HEK293 (cell line): ENCODE measurements around the gene C2orf49.

Experiments
- CTCF ChIA-PET: fragments of 350-600 bp; formaldehyde crosslinking; extraction: SDS; loops from one replicate; lab custom pipeline; 2021; ENCODE audit warnings: antibody characterized with exemption; lab: Yijun Ruan, JAX
- POLR2A ChIA-PET: fragments of 300-600 bp; formaldehyde crosslinking; extraction: SDS; loops from one replicate; lab custom pipeline; 2020; ENCODE audit warnings: antibody characterized with exemption, inconsistent platforms; lab: Yijun Ruan, JAX
- H3K27ac ChIP-seq: fragments of 200-500 bp; sonication (Bioruptor generic); 2 replicates; pipeline ENCODE4 v1.5.1; 2014; ENCODE audit warnings: low read depth, low read length, control low read depth, inconsistent platforms; ENCODE audit errors: extremely low read depth
- H3K36me3 ChIP-seq, 2 experiments: fragments of 200-500 bp in 1 of 2; sonication (Bioruptor generic) in 1 of 2; 1 replicate in 1 of 2; 2 replicates in 1 of 2; pipeline ENCODE4 v1.5.1; 2014 to 2017; ENCODE audit warnings: inconsistent platforms in 2 of 2, low read length in 2 of 2; ENCODE audit not compliant: control insufficient read depth in 2 of 2, insufficient read depth in 1 of 2
- H3K4me1 ChIP-seq: fragments of 200-500 bp; sonication (Bioruptor generic); 2 replicates; pipeline ENCODE4 v1.5.1; 2014; ENCODE audit warnings: mild to moderate bottlenecking, low read length, inconsistent platforms; ENCODE audit not compliant: control insufficient read depth, insufficient read depth
- H3K4me3 ChIP-seq: 2 replicates; pipeline ENCODE4 v1.5.1; 2011; ENCODE audit warnings: low read depth, mild to moderate bottlenecking, control low read depth, low read length, moderate library complexity
- H3K9me3 ChIP-seq: fragments of 200-500 bp; sonication (Bioruptor generic); 2 replicates; pipeline ENCODE4 v1.5.1; 2014; ENCODE audit warnings: low read depth, low read length, inconsistent platforms; ENCODE audit not compliant: control insufficient read depth, insufficient read depth
- PRDM1 ChIP-seq: fragments of 450-650 bp; formaldehyde crosslinking; IDR thresholded peaks from 2 replicates; pipeline ENCODE4; 2016; ENCODE audit warnings: missing biosample characterization, missing genetic modification characterization
- SCRT2 ChIP-seq: fragments of 450-650 bp; formaldehyde crosslinking; IDR thresholded peaks from 2 replicates; pipeline ENCODE4 v1.5.1; 2016; ENCODE audit warnings: missing biosample characterization, missing genetic modification characterization
- ZNF133 ChIP-seq: fragments of 450-650 bp; formaldehyde crosslinking; IDR thresholded peaks from 2 replicates; pipeline ENCODE4 v1.5.1; 2016; ENCODE audit warnings: missing biosample characterization, missing genetic modification characterization
- ZNF148 ChIP-seq: fragments of 450-650 bp; formaldehyde crosslinking; IDR thresholded peaks from 2 replicates; pipeline ENCODE4 v1.5.0; 2017; ENCODE audit warnings: missing biosample characterization, missing genetic modification characterization, borderline replicate concordance
- ZNF155 ChIP-seq: fragments of 450-650 bp; formaldehyde crosslinking; IDR thresholded peaks from 2 replicates; pipeline ENCODE4 v1.5.1; 2016; ENCODE audit warnings: missing biosample characterization, missing genetic modification characterization
- ZNF302 ChIP-seq: fragments of 450-650 bp; formaldehyde crosslinking; IDR thresholded peaks from 2 replicates; pipeline ENCODE4 v1.5.1; 2016; ENCODE audit warnings: missing biosample characterization, missing genetic modification characterization, low read depth
- ZNF335 ChIP-seq: fragments of 450-650 bp; formaldehyde crosslinking; conservative IDR thresholded peaks from 2 replicates; pipeline ENCODE4 v1.5.1; 2016; ENCODE audit warnings: missing biosample characterization, missing genetic modification characterization
- ZNF423 ChIP-seq: fragments of 450-650 bp; formaldehyde crosslinking; IDR thresholded peaks from 2 replicates; pipeline ENCODE4 v1.5.1; 2016; ENCODE audit warnings: missing biosample characterization, missing genetic modification characterization
- ZNF426 ChIP-seq: fragments of 450-650 bp; formaldehyde crosslinking; IDR thresholded peaks from 2 replicates; pipeline ENCODE4 v1.5.1; 2017; ENCODE audit warnings: missing biosample characterization, missing genetic modification characterization, mild to moderate bottlenecking, inconsistent platforms, moderate library complexity
- ZNF571 ChIP-seq: fragments of 450-650 bp; formaldehyde crosslinking; IDR thresholded peaks from 2 replicates; pipeline ENCODE4 v1.5.0; 2017; ENCODE audit warnings: missing biosample characterization, missing genetic modification characterization
- ZNF776 ChIP-seq: fragments of 450-650 bp; formaldehyde crosslinking; IDR thresholded peaks from 2 replicates; pipeline ENCODE4 v1.5.0; 2017; ENCODE audit warnings: missing biosample characterization, missing genetic modification characterization, borderline replicate concordance
- TF ChIP-seq, protein P1 (sequence below): fragments of 450-650 bp; formaldehyde crosslinking; IDR thresholded peaks from 2 replicates; pipeline ENCODE4 v1.5.1; 2016; ENCODE audit warnings: missing biosample characterization, missing genetic modification characterization
- TF ChIP-seq, protein P2 (sequence below): IDR thresholded peaks from 2 replicates; pipeline ENCODE4 v1.6.1; 2011; ENCODE audit warnings: mild to moderate bottlenecking, low read depth, low read length, borderline replicate concordance
- TF ChIP-seq, protein P3 (sequence below): fragments of 450-650 bp; formaldehyde crosslinking; IDR thresholded peaks from 2 replicates; pipeline ENCODE4 v1.5.1; 2016; ENCODE audit warnings: missing biosample characterization, missing genetic modification characterization
- TF ChIP-seq, protein P4 (sequence below): fragments of 450-650 bp; formaldehyde crosslinking; IDR thresholded peaks from 2 replicates; pipeline ENCODE4 v1.5.1; 2016; ENCODE audit warnings: missing biosample characterization, missing genetic modification characterization
- TF ChIP-seq, protein P5 (sequence below): fragments of 450-650 bp; formaldehyde crosslinking; IDR thresholded peaks from 2 replicates; pipeline ENCODE4 v1.5.1; 2017; ENCODE audit warnings: missing biosample characterization, missing genetic modification characterization

Gene C2orf49

GRCh38 chr2:105391763-105392662 lies 54.7 kb downstream of the C2orf49 start:
- CTCF ChIA-PET, result interaction anchor here (0.6 to 1.7 kb wide), 3 partner anchors 20 to 805 kb away, joined by 3 to 4 read pairs (median 4); no protein-coding TSS in a partner anchor
- no peaks in the 10 kb centered on the region for H3K9me3 ChIP-seq
- POLR2A ChIA-PET, result interaction anchor here (0.6 kb wide), 1 partner anchor 13 kb away, joined by 3 read pairs; no protein-coding TSS in a partner anchor
- peaks cover 11% of the 10 kb centered on the region for H3K4me1 ChIP-seq
- H3K36me3 ChIP-seq, result peaks cover 0 to 31% of the 10 kb centered on the region in 2 experiments; a peak in 1 of 3 replicates
- TF ChIP-seq, protein P1, sequence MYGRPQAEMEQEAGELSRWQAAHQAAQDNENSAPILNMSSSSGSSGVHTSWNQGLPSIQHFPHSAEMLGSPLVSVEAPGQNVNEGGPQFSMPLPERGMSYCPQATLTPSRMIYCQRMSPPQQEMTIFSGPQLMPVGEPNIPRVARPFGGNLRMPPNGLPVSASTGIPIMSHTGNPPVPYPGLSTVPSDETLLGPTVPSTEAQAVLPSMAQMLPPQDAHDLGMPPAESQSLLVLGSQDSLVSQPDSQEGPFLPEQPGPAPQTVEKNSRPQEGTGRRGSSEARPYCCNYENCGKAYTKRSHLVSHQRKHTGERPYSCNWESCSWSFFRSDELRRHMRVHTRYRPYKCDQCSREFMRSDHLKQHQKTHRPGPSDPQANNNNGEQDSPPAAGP (tag by site-specific recombination), result no peak
- TF ChIP-seq PRDM1, result no peak
- no peak for TF ChIP-seq ZNF133 (tag by site-specific recombination)
- no peak for TF ChIP-seq ZNF426 (tag by site-specific recombination)
- no peak for TF ChIP-seq ZNF571 (tag by site-specific recombination)
- TF ChIP-seq SCRT2 (tag by site-specific recombination), result no peak
- TF ChIP-seq ZNF423, result no peak
- TF ChIP-seq, protein P2, sequence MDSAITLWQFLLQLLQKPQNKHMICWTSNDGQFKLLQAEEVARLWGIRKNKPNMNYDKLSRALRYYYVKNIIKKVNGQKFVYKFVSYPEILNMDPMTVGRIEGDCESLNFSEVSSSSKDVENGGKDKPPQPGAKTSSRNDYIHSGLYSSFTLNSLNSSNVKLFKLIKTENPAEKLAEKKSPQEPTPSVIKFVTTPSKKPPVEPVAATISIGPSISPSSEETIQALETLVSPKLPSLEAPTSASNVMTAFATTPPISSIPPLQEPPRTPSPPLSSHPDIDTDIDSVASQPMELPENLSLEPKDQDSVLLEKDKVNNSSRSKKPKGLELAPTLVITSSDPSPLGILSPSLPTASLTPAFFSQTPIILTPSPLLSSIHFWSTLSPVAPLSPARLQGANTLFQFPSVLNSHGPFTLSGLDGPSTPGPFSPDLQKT, result no peak
- TF ChIP-seq ZNF155 (tag by site-specific recombination), result no peak
- TF ChIP-seq, protein P3, sequence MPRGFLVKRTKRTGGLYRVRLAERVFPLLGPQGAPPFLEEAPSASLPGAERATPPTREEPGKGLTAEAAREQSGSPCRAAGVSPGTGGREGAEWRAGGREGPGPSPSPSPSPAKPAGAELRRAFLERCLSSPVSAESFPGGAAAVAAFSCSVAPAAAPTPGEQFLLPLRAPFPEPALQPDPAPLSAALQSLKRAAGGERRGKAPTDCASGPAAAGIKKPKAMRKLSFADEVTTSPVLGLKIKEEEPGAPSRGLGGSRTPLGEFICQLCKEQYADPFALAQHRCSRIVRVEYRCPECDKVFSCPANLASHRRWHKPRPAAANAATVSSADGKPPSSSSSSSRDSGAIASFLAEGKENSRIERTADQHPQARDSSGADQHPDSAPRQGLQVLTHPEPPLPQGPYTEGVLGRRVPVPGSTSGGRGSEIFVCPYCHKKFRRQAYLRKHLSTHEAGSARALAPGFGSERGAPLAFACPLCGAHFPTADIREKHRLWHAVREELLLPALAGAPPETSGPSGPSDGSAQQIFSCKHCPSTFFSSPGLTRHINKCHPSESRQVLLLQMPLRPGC (tag by site-specific recombination), result no peak
- no peak for TF ChIP-seq ZNF335 (tag by site-specific recombination)
- TF ChIP-seq ZNF148 (tag by site-specific recombination), result no peak
- TF ChIP-seq ZNF302 (tag by site-specific recombination), result no peak
- TF ChIP-seq ZNF776 (tag by site-specific recombination), result no peak
- TF ChIP-seq, protein P4, sequence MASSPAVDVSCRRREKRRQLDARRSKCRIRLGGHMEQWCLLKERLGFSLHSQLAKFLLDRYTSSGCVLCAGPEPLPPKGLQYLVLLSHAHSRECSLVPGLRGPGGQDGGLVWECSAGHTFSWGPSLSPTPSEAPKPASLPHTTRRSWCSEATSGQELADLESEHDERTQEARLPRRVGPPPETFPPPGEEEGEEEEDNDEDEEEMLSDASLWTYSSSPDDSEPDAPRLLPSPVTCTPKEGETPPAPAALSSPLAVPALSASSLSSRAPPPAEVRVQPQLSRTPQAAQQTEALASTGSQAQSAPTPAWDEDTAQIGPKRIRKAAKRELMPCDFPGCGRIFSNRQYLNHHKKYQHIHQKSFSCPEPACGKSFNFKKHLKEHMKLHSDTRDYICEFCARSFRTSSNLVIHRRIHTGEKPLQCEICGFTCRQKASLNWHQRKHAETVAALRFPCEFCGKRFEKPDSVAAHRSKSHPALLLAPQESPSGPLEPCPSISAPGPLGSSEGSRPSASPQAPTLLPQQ, result no peak
- TF ChIP-seq, protein P5, sequence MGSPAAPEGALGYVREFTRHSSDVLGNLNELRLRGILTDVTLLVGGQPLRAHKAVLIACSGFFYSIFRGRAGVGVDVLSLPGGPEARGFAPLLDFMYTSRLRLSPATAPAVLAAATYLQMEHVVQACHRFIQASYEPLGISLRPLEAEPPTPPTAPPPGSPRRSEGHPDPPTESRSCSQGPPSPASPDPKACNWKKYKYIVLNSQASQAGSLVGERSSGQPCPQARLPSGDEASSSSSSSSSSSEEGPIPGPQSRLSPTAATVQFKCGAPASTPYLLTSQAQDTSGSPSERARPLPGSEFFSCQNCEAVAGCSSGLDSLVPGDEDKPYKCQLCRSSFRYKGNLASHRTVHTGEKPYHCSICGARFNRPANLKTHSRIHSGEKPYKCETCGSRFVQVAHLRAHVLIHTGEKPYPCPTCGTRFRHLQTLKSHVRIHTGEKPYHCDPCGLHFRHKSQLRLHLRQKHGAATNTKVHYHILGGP (tag by site-specific recombination), result no peak
- no peak overlapping the region for H3K4me3 ChIP-seq
- H3K27ac ChIP-seq, result no peak overlapping the region
